HG03571 (cell line): ENCODE data around the gene SPRR5.

Source experiments
- ATAC-seq: cut with Tn5 transposase; IDR thresholded peaks from one replicate; pipeline ENCODE4 v1.9.1; 2021; ENCODE audit not compliant: unreplicated experiment

SPRR5 gene, protein sequence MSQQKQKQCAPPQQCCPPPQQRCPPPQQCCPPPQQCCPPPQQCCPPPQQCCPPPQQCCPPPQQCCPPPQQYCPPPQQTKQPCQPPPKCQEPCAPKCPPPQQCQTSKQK

DNA sequence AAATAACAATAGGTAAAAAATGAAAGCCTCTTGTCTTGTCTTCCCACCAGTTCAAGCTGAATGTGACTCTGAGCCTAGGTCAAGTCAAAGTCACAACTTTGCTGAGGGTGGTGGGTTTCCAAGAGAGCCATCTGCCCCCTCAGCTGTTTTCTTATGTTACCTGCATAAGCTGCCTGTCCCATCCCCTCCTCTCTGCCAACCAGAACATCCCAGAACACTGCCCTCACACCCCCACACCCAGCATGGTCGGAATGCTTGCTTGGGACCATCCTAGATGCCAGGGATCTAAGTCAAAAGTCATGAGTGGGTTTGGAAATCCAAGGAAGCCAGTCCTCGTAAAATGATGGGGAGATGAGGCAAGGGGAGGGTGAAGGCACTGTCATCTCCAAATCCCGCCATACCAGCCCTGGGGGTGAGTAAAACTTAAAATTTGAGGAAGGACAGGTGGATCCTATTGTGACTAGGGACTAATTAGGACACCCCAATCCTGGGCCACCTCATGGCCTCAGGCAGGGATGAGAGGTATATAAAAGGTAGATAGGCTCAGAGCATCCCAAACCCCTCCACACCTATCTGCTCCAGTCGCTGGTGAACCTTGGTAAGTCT is at the start of gene SPRR5:
TSS of gene SPRR5 (plus strand) at position 556 of the 606 bp plus-strand sequence. CDS start 1,349 bp downstream, outside the sequence.
- ATAC-seq = no peak

- ATAC-seq = no peak
Measured at GRCh38 chr1:152899027-152899426, 48.0 kb upstream of the SPRR5 start.

DNA sequence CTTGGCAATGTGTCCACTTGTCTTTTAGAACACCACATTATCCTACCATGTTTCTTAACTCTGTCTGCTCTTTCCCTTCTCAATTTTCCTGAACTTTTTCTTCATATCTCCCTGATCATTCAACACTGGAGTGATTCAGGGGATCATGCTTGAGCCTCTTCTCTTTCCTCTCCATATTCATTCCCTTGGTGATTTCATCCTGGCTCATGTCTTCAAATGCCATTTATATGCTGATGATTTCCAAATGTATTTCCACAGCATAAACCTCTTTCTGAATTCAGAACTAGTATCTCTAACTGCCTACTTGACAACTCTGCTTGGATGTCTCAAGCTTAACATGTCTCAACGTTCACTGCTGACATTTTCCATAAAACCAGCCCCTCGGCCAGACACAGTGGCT is 47.1 kb upstream of the SPRR5 start:
- no peak for ATAC-seq

- ATAC-seq = no peak
Measured at GRCh38 chr1:152901631-152902030, 45.4 kb upstream of the SPRR5 start.

GRCh38 chr1:152902636-152903035 is 44.4 kb upstream of the SPRR5 start:
- ATAC-seq = no peak

- no peak for ATAC-seq
Measured at GRCh38 chr1:152904688-152905440, 42.1 kb upstream of the SPRR5 start.

DNA sequence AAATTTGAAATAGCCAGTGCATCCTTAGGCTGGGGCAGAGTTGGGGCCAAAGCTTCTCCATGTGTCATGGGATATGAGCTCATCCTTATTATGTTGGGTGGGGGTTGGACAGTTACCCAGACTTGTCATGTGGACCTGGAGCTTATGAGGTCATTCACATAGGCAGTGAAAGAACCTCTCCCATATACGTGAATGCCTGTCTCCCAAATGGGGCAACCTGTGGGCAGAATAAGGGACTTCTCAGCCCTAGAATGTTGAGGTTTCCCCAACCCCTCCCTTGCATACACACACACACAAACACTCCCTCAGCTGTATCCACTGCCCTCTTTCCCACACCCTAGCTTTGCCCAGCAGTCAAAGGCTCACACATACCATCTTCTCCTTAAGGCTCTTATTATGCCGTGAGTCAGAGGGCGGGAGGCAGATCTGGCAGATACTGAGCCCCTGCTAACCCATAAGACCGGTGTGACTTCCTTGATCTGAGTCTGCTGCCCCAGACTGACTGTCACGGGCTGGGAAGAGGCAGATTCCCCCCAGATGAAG is 40.9 kb upstream of the SPRR5 start:
- ATAC-seq = no peak

GRCh38 chr1:152907686-152908601 is 39.1 kb upstream of the SPRR5 start, which contains the start of gene IVL:
TSS of gene IVL (plus strand) at chr1:152908546. CDS start at chr1:152909798, 1,252 bp downstream.
- no peak for ATAC-seq

- ATAC-seq = no peak
Measured at GRCh38 chr1:152909206-152909605, 37.8 kb upstream of the SPRR5 start.

DNA sequence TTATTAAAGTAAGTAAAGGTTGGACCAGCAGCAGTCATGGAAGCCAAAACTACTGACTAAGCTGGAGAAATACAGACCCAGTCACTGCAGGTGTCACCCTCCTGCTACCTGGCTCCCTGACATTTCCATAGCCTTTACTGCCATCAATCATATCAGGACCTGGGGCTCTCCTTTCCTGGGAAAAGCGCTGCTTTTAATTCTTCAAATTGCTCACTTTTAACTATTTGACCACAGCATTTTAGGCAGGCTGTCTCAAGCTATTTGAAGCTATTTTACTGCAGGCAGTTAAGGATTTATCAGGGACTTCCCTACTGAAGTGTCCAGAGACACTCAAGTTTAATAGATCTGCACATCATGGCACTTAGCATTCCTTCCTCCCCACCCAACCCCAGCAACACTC is 34.5 kb upstream of the SPRR5 start:
- no peak for ATAC-seq

- no peak for ATAC-seq
Measured at GRCh38 chr1:152912900-152913299, 34.1 kb upstream of the SPRR5 start.

DNA sequence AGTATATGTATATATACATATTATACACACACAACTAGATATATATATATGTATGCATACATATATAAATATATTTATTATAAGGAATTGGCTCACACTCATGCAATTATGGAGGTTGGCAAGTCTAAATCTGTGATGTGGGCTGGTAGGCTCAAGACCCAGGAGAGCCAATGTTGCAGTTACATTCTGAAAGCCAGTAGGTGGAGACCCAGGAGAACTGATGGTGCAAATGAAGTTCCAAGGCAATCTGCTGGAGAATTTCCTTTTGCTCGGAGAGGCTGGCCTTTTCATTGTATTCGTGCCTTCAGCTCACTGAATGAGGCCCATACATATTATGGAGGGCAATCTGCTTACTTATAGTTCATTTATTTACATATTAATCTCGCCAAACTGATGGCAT is 29.2 kb upstream of the SPRR5 start:
- no peak for ATAC-seq

- ATAC-seq = no peak
Measured at GRCh38 chr1:152919071-152919470, 27.9 kb upstream of the SPRR5 start.

DNA sequence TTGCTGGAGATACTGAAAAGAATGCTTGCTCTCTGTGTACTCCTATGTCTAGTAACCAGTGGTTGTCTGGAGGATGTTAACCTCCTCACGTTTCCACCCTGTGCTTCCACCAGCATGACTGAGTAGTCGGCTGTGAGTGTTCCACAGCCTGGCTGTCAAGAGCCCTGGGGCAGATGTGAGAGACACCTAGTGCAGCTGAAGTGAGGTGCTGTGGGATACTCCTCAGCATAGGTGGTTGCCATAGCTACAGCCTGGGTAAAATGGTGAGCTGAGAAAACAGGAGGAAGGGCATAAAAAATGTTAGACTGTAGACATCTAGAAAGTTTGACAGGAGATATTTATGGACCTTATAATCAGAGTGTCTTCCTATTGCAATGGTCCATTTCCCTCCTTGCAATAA is 22.8 kb upstream of the SPRR5 start:
- no peak for ATAC-seq

DNA sequence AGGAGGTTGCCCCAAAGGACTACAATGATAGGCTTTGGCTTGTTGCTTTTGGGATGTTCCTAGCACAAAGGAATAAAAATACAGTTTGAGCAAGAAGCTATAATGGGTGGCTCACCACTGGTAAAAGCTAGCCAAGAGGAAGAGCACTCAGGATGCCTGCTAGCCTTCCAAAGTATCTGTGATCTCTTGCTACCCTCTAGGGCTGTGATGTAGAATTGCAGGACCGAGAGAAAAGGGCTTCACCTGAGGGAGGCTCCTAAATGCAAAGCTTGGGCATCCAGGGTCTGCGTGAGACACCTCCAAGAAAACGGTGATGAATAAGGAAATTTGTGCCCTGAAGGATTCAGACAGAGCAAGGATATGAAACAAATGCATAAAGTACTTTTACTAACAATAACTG is 20.9 kb upstream of the SPRR5 start:
- ATAC-seq = no peak

DNA sequence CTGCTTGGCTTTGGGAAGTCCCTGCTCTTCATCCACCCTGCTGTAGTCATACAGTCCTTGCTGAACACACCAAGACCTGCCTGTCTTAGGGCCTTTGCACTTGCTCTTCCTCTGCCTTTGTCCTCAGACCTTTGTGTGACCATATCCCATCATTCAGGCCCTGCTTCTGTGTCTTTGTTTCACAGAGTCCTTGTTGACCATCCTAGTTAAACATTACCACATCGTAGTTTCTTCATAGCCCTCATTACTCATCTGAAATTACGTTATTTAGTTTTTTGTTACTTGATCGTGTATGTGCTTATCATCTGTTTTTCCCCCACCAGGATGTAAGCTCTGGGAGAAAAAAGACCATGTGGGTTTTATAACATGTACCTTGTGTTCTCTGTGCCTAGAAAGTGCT is 18.3 kb upstream of the SPRR5 start:
- ATAC-seq = no peak

DNA sequence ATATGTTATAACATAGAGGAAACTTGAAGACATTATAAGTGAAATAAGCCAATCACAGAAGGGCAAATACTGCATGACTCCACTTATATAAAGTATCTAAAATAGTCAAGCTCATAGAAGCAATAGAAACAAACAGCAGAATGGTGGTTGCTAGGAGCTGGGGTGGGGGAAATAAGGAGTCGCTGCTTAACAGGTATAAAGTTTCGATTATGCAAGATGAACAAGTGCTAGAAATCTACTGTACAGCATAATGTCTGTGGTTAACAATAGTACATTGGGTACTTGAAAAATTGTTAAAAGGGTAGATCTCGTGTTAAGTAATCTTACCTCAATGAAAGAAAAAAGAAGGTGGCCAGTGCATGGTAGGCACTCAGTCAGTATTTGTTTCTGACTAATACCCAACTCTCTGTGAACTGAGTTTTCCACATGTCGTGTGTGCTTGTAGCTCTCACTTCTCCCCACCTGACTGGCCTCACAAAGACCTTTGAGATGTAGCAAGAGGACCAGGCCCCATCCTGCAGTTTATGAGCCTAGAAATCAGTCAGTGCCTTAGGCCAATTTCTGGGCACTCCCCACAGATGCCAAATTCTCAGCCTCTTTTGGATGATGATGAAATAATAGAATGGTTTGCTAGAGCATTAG is 14.7 kb upstream of the SPRR5 start:
- no peak for ATAC-seq

DNA sequence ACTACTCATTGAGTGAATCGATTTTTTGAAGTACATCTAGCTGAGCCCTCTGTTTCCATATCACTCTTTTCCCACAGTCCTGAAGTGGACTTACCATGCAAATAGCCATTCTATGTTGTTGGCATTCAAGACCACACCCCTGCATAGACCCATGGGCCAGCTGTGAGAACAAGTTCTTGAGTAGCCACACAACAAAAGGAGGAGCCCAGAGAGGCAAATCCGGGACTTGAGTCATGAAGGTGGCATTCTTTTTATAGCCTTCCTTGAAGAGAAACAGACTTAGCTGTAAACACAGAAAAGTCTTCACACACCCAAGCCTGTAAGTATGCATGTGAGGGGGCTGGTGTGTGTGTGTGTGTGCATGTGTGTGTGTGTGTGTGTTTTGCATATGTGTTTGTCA is 13.8 kb upstream of the SPRR5 start:
- no peak for ATAC-seq

DNA sequence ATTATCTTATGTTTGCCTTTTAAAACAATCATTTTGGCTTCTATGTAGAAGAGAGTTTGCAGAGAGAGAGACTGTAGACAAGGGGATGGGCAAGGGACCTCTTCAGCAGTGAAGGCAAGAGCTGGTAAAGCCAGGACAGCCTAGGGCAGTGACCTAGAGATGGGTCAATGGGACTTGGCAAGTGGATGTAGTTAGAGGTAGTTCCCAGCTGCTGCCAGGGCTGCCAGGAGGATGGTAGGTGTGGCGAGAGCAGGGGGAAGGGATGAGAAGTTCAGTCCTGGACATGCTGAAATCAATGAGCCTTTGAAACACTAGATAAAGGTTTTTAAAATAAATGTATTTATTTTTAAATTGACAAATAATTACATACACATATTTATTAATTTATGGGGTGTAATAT is 6.4 kb upstream of the SPRR5 start:
- ATAC-seq = no peak

- ATAC-seq = no peak
Measured at GRCh38 chr1:152941037-152941711, 5.8 kb upstream of the SPRR5 start.
